Amniotic epithelial cell (primary cell): Measurements from ENCODE around the gene GRIK4.

ENCODE experiments used
- DNase-seq: peaks from one replicate; pipeline ENCODE4 v3.0.0-alpha.2; 2010; ENCODE audit warnings: low read depth

GRIK4 gene

DNA sequence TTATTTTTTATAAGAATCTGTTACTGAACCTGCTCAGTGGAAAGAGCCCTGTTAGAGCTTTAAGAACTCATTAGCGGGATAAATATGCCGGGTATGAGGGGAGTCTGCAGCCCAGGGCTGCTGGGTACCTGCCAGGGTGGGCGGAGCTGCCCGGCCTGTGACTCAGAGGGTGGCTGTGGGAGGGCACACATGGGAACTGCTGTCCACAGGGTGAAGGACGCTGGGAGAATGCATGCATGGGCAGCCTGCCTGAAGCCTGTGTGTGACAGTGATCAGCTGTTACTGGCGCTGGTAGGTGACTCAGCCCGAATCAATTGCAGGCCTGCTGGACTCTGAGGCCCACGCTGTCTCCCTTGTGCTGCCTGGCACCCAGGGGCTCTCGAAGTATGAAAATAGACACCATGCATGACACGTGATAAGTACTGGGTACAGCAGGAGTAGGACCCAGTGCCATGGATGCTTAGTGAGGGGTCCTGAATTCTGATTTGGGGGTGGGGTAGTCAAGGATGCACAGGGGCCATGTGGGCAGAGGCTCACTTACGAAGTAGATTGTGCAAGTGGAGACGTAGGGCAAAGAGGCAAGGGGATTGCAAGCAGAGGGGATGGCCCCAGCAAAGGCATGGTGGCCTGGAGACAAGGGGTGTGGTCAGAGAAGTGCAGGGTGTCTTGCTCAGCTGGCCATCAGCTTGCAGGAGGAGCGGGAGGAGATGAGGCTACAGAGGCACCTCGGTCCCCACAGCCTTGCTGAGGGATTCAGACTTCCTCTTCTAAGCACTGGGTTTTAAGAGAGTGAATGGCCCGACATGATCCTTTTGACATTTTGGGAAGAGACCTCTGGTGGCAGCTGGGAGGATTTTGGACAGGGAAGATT lies 36.5 kb downstream of the GRIK4 start:
- DNase-seq: peak; percentile 75

DNA sequence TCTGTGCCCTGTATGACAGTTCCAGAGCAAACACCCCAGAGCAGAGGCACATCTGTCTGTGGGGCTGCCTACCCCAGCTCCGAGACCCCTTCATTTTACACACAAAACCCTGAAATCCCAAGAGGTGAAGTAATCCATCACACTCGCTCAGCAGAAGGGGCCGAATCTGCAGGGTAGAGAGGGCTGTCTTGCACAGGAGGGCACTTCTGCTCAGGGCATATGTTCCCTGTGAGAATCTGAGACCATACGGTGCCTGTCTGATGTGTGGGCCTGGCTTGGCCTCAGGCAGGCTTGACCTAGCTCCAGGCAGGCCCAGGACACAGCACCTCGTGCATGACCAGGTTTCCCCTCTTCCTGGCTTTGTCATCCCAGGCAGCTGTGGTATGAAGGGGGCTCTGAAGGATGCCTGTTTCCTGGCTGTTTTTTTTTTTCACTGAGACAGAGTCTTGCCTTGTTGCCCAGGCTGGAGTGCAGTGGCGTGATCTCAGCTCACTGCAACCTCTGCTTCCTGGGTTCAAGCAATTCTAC lies 37.2 kb downstream of the GRIK4 start:
- DNase-seq: no peak

DNA sequence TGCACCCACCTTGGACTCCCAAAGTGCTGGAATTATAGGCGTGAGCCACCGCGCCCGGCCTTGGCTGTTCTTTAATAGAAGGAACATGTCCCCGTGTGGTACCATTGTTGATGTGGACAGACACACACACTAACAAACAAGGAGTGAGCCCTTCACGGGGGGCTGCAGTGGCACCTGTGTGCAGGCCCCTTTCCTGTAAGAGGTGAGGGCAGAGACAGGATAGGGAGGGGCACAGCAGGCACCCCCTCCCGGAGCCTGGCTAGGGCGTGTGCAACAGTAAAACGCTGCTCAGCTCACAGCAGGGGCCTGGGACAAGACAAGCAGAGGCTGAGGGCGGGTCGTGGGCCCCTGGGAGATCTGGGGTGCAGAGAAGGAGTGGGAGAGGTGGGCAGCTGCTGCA lies 37.8 kb downstream of the GRIK4 start:
- DNase-seq: no peak

DNA sequence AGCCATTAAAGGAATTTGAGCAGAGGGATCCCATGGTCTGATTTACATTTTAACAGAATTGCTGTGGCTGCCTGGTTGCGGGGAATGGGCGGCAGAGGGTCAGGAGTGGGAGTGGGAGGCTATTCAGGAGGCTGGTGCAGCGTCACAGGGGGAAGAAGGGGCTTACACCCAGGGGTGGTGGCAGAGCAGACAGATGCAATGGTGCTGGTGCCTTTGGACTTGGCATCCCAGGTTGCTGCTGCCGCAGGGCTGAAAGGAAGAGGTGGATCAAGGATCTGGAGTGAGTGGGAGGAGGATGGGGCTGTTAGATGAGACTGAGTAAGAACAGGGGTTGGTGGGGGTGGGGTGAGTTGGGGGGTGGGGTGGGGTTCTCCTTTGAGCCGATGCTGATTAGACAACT lies 38.5 kb downstream of the GRIK4 start:
- DNase-seq: no peak

DNA sequence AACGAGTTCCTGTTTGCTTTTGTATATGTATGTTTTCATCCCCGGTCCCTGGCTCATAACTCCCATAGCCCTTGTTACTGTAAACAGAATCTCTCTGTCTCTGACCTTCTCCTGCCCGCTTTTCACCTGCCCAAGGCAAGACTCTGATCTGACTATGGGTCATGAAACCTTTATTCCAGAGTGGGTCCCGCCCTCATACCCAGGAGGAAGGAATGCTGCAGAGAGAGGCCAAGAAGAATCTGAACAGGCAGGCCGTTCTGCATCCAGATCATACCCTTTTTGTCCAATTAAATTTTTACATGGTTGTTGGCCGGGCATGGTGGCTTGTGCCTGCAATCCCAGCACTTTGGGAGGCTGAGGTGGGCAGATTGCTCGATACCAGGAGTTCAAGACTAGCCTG lies 39.6 kb downstream of the GRIK4 start:
- no peak for DNase-seq

DNA sequence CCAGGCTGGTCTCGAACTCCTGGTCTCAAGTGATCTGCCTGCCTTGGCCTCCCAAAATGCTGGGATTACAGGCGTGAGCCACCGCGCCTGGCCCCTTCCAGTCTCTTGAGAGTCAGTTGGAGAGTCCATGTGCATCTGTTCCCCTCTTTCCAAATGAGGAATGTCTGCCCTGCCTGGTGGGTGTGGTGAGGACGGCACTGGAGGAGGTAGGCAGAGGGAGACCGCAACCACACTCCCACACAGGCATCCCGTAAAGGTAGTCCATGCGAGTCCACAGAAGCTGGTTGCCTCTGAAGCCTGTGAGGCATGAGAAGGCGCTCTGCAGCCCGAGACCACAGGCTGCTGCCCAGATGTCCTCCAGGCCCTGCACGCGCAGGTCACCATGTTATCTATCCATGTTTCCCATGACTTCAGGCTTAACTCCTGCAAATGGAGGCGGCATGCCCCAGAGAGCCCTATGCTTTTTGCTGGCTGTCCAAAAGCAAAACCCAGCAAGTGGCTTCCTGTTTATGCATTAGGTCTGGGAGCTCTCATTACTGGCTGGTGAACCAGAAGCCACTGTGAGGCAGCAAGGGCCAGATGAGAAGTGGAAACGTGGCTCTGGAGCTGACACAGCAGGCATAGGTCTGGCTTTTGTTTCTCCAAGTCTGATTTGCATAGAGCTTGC lies 43.4 kb downstream of the GRIK4 start:
- no peak for DNase-seq

DNA sequence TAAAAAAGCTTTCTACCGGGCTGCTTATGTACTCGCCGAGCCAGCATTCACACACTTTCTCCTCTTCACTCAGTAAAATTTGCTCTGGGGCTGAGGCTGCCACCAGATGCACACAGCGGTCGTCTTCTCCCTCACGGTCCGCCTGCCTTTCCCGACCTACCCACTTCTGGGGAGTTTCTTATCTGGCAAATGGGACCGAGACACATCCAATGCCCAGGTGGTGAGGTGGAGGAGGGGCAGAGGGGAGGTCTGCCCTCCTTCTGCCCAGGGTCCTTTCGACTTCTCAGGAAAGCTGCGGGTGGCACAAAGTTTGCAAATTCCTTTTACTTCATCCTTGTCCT lies 43.9 kb downstream of the GRIK4 start:
- DNase-seq: no peak

DNA sequence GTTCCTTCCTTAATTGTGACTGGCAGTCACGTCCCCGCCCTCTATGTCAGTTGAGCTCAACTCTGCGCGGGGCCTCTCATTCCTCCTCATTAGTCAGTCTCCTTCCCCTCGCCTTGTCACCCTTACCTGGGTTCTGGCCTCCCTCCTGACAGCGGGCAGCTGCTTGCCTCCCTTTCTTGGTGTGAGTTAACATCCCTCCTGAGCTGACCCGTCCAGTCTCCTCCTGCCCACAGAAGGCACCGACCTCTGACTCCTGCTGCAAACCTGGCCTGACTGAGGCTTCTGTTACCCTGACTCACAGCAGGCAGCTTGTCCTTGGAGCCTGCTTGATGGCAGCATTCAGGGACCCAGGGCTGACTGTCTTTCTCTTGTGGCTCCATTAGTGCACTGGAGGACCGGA lies 45.2 kb downstream of the GRIK4 start:
- DNase-seq: no peak

DNA sequence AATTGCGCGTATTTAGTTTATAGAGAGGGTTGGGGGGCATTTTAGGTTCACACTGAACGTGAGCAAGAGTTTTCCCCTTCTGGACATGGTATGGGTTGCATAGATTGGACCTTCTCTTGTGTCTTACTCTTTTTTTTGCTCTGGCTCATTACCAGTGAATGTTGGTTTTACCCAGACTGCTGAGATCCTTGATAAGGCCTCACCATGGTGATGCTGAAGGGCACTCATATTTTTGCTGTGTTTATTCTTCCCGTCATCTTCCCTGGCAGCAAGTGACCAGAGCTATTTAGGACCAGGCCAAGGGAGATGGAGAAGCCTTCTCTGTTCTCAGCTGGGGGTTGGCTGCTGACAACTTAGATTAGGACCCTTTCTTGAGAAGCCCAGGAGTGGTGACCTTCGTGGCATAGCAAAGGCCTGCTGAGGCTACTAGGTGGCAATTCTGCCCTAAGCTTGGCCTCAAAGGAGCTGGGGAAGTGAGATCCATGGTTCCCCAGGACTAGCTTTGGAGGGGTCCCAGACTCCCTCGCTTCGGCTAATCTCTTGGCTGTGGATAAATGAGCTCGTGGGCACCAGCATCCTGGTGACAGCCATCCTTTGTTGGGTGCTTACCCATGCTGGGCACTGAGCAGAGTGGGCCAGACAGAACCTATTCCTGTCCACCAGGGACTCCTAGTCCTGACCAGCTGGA lies 47.3 kb downstream of the GRIK4 start:
- DNase-seq: no peak

DNA sequence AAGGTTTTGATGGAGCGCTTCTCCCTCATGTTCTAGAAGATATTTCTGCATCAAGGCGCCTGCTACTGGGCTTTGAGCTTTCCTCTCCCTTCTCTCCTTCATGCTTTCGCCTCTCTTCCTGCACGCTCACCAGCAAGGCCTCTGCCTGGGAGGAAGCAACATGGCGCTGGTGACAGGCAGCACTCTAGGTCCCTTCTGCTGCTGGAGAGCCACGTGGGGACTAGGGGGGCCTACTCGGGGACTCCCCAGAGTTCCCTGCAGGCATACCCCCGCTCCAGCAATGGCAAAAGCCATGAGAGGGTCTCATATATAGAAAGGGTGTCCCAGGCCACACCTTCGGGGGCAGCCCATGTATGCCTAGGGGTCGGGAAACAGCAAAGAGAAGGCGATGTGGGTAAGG lies 49.7 kb downstream of the GRIK4 start:
- no peak for DNase-seq

DNA sequence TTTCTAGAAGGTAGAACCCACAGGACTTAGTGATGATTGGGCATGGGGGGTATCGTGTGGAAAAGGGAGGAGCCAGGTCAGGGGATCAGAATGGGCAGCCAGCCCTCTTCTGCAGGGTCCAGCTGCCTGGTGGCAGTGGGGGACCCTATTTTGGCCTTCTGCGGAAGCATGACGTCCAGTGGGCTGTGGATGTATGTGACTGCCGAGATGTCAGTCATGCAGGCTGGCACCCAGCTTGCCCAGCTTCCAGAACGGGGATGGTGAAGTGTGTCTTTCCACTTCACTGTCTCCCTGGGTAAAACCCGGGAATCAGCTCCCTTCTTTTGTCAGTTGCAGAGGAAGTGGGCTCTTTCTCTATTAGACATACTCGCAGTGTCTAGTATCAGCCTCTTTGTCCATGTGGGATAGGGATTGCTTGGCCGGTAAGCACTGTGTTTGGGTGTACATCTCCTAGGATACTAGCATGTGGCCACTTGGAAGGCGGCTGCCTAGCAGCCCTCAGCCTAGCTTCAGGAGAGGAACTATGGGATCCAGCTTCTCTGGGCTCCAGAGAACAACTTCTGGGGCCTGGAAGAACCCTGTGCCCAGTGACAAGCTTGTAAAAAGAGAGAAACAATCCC lies 51.4 kb downstream of the GRIK4 start:
- DNase-seq: no peak

DNA sequence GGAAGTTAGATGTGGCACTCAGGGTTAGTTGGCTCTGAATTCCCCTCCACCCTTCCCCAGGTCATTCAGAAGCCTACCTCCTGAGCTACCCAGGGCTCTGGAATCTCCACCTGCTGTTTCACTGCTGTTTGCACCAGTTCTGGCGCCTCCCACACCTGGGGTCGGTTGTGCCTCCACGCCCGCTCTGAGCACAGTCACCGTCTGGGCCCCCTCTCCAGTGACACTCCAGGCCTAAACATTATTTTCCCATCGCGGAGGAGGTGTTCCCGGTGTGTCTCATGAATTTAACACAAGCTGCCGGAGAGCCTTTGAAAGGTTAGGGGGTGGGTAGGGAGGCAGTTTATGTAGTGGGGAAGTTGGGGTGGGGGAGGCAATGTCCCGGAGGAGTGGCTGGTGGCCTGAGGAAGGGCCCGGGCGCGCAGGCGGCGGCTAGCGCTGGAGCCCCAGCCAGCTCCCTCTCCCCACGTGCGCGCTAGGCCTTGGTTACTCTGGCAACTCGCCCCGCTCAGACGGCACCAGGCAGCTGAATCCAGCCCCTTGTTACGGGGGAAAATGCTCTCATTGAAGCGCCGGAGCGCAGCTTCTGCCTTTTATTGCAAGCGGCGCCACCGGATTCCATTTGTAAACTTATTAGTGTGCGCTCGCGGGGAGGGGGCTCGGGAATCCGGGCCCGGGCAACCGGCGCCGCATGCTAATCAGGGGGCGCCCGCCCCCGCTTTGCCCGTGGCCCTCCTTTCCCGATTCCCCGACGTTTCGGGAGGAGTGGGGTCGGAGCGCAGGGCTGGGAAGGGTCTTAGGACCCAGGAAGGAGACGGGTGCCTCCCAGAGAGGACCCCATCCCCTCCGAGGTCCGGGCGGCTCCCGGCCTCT lies 52.4 kb downstream of the GRIK4 start:
- no peak for DNase-seq

DNA sequence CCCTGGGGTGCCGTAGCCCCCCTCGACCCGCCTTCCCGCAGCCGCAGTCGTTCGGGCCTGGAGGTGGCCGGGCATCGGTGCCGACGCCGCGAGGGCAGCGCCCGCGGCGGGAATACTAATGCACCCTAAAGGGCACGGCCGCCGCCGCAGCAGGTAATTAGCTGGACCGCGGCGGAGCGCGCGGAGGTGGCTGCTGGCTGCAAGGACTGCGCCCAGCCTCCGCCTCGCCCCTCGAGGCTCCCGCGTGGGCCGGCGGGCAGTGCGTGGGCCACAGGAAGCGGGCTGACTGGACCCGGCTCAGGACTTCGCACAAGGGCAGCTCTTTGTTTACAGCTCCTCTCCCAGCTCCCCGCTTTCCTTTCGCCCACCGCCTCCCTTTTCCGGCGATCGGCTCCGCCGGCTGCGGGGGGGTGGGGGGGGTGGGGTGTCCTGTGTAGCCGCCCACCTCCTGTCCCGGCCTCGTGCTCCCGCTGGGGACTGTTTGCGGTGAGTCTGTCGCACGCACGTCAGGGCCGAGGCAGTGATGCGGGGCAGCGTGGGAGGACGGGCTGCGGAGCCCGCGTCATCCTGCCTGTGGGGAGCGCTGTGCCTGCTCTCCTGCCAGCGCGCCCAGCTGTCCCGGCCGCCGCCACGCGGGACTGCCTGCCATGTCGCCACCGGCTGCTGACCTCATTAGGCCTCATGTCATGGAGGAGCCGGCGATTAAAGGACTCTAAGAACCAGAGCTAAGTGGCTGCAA lies 53.2 kb downstream of the GRIK4 start:
- peak; percentile 11 for DNase-seq

DNA sequence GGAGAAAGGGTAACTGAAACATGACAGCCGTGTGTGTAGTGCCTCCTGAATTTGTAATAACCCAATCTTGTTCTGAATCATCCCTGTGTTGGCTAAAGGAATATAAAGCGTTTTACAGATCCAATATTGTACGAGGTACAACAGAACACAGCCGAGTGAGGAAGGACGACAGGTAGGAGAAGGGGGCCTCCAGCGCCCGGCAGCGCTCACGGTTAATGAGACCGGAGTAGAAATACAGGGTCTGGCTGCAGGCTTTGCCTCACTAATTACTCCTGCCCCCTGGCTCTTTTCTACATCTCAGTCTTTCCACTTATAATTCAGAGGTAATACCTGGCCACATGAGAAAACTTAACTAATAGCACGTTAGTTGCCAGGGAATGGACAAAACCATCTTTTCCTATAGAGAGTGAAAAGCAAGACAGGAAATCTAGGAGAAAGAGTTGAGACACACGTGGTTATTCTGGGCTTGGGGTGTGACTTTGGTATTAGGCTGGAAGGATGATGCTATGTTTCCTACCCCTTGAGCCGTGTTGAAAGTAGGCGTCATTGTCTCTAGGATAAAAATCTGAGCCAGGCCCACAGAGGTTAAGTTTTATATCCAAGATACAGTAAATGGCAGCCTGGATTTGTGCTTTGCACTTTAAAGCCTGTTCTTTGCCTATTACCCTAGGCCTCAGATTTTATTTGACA lies 54.1 kb downstream of the GRIK4 start:
- no peak for DNase-seq

DNA sequence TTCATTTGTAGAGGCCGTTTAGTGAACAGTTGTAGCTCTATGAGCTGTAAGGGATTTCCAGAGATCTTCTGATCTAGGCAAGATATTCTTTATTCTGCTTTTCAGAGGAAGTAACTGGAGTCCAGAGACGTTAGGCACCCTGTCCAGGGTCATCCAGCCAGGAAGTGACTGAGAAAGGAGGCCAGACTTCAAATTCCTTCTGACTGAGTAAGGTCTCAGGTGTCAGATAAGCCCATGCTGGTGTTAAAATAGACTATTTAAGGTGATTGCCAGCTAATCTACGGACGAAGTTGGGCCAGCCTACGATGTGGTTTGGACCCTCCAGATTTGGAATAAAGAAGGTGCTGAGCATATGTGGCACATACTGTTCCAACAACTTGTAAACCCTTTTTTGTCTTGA lies 54.6 kb downstream of the GRIK4 start:
- DNase-seq: no peak

DNA sequence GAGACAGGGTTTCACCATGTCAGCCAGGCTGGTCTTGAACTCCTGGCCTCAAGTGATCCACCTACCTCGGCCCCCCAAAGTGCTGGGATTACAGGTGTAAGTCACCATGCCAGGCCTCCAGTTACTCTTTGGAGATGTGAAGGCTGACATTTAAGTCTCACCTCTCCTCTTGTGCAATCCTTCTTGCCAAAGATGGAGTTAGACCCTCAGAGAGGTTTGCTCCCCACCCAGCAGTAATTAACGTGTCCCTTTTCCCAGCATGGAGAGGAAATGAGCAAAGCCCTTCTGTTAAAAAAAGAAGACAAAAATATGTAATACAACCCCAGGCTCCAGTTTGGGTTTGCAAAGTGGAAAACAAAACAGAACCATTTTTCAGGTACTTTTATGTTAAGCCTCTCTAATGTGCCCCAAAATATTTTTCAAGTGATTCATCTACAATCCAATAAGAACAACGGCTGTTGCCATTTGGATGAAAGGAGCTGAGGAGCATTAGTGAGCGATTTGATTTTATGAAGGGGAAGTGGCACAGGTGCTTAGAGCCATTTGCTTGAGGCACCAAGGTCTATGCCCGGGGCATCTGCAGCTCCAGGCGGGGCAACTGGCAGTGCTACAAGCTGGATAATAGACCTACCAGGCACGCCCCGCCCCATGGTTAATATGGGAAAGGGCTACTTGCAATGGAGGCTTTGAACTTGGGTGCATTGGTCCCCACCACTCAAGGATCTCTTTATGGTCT lies 57.2 kb downstream of the GRIK4 start:
- DNase-seq: no peak

DNA sequence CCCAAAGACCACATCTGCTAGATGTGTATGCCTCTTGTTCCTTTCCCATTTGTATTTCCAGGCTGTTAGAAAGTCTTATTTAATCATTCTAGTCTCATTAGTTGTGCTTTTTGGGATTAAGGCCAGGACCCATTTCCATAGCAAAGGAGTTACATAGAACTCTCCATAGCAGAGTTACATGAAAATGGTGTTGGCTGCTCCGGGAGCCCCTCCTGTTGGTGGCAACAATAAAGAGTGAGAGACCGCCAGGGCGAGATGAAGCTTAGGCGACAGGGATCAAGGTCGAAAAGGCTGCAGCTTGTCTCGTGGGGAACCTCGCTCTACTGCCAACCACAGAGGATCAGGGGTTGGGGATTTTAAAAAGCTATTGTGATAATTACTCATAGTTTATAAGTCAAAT lies 58.3 kb downstream of the GRIK4 start:
- no peak for DNase-seq

DNA sequence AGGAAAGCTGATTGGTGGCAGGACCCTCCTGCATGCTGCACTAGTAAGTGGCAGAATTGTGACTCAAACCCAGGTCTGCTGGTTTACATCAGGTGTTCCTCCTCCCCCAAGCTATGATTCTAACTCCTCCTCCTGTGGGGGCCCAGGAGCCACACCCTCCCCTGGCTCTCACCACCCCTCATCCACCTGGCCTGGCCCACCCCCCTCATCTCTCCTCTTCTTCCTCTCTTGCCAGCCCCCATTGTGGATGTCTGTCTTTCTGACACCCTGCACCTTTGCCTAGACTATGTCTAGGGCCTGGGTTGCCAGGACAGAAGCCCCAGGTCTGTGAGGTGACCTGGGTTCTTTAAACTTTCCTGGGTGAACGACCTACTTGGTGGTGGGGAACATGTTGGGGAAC lies 59.9 kb downstream of the GRIK4 start:
- no peak for DNase-seq

DNA sequence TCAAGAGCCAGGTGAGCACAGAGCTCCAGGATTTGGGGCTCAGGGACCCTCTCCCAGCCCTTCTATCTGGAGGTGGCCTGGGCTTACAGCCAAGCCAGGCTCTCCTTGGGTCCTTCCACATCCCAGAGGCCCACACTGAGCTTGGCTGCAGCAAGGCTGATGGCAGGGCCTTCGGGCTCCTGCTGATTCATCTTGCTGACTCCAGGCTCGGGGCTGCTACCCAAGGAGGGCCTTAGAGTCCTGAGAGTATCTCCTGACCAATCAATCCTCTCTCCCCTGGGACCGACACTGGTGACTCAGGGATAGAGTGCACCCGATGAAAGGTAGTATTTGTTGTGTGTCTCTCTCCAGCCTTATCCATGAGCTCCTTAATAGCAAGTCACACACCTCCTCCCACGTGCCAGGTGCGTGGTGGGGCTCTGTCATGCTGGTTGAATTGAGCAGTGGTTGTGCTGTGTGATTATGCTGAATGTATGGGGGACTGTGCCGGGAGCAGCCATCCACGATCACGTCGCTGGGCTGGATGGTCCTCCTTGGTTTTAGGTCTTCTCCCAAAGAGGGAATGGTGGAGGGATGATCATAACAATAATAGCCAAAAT lies 62.3 kb downstream of the GRIK4 start:
- no peak for DNase-seq
